ENCODE results near the gene ILK. TPM values are rescaled to one million over a fixed set of nuclear protein-coding genes. Genes with fewer than 3 reads are reported as not detected.

The ILK gene
- total RNA-seq, 1 donor from 2014 or later = 192 TPM

DNA sequence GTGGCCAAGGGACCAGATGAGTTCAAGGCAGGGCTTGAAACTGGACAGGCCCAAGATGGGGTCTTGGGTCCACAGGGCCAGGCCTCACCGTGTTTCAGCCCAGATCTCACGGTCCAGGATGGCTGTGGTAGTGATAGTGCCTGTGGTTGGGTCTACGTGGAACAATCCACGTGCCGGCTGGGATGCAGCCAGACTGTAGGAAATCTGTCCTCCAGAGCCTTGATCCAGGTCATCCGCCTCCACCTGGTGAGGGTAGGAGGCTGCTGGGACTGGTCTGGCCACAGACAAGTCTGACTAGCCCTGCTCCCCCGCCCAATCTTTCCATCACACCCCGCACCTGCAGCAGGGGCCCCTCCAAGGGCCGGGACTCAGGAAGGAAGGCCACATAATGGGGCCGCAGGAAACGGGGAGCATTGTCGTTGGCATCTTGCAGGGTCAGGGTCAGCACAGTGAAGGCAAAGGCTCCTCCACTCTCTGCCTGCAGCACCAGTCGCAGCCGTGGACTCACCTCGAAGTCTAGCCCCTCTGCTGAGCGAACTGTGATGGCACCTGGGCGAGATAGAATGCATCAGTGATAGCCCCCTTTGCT lies 22.4 kb downstream of the ILK start:
- no peaks in the 10 kb centered on the region for H3K27me3 ChIP-seq (ENCODE audit: low read depth)
- H3K4me3 ChIP-seq = no peak overlapping the region
- intact Hi-C loops (cut with micrococcal nuclease) = no loop called here
- DNase-seq = no peak
- H3K36me3 ChIP-seq = peaks cover 55% of the 10 kb centered on the region
- no peaks in the 10 kb centered on the region for H3K9me3 ChIP-seq (replicated peaks)
- no peak overlapping the region for H3K27ac ChIP-seq (replicated peaks)
- H3K4me1 ChIP-seq = peaks cover 10% of the 10 kb centered on the region
- TF ChIP-seq, protein P1, sequence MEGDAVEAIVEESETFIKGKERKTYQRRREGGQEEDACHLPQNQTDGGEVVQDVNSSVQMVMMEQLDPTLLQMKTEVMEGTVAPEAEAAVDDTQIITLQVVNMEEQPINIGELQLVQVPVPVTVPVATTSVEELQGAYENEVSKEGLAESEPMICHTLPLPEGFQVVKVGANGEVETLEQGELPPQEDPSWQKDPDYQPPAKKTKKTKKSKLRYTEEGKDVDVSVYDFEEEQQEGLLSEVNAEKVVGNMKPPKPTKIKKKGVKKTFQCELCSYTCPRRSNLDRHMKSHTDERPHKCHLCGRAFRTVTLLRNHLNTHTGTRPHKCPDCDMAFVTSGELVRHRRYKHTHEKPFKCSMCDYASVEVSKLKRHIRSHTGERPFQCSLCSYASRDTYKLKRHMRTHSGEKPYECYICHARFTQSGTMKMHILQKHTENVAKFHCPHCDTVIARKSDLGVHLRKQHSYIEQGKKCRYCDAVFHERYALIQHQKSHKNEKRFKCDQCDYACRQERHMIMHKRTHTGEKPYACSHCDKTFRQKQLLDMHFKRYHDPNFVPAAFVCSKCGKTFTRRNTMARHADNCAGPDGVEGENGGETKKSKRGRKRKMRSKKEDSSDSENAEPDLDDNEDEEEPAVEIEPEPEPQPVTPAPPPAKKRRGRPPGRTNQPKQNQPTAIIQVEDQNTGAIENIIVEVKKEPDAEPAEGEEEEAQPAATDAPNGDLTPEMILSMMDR (IDR thresholded peaks at IDR 0.05; ENCODE audit: borderline replicate concordance) = no peak

DNA sequence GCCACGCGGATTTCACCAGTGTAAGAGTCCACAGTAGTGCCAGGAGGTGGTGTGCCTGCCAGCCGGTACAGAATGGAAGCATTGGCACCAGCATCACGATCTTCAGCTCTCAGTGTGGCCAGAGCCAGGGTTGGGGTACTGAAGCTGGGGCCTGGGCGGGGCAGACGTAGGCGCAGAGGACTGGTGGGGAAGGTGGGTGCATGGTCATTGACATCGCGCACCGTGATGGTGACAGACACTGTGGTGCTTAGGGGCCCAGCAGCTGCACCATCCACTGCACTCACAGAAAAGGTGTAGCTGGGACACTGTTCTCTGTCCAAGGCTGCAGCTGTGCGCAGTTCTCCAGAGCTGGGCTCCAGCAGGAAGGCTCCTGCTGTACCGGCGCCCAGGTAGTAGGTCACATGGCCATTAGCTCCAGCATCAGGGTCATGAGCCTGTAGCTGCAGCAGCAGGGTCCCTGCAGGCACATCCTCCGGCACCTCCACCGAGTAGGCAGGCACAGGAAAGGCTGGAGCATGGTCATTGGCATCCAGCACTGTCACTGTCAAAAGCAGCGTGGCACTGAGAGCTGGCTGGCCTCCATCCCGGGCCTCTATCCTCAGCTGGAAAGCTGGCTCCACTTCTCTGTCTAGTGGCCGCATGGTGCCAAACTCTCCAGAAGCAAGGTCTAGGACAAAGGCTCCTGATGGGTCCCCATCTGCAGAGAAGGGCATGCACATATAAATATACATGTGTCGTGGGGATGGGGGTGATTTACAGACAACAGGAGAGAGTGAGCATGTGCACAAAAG lies 23.6 kb downstream of the ILK start:
- Histone ChIP-seq H3K4me1 (peaks cover 10% of the 10 kb centered on the region), H3K27ac (replicated peaks) (peak overlapping the region; percentile 8), H3K27me3 (ENCODE audit: low read depth) (no peaks in the 10 kb centered on the region), H3K4me3 (no peak overlapping the region), H3K36me3 (peaks cover 66% of the 10 kb centered on the region), H3K9me3 (replicated peaks) (no peaks in the 10 kb centered on the region)
- intact Hi-C loops (cut with micrococcal nuclease) = no loop called here
- DNase-seq = peak; percentile 60
- TF ChIP-seq, protein P1 (IDR thresholded peaks at IDR 0.05; ENCODE audit: borderline replicate concordance) = no peak

DNA sequence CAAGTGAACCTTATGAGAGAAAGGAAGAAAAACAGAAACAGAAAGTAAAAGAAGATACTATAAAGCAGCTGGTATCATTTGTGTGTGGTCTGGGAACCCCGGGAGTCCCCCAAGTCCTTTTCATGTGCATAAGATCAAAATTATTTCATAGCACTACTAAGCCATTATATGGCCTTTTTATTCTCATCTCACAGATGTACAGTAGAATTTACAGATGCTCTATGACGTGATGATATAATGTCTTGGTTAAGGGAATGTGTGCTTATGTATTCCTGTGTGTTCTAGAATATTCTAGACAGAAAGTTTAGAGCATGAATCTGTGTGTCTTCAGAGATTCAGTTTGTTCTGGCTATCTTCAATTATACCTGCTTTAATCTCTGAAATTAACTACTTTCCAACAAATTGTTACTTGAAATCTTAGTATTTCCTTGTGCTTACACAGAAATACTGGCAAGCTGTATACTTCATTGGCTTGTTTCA lies 24.2 kb downstream of the ILK start:
- Histone ChIP-seq H3K9me3 (replicated peaks) (no peaks in the 10 kb centered on the region), H3K27me3 (ENCODE audit: low read depth) (no peaks in the 10 kb centered on the region), H3K4me3 (no peak overlapping the region), H3K36me3 (peaks cover 66% of the 10 kb centered on the region), H3K27ac (replicated peaks) (no peak overlapping the region), H3K4me1 (peaks cover 15% of the 10 kb centered on the region)
- DNase-seq = no peak
- intact Hi-C loops (cut with micrococcal nuclease) = no loop called here
- TF ChIP-seq, protein P1 (IDR thresholded peaks at IDR 0.05; ENCODE audit: borderline replicate concordance) = no peak

DNA sequence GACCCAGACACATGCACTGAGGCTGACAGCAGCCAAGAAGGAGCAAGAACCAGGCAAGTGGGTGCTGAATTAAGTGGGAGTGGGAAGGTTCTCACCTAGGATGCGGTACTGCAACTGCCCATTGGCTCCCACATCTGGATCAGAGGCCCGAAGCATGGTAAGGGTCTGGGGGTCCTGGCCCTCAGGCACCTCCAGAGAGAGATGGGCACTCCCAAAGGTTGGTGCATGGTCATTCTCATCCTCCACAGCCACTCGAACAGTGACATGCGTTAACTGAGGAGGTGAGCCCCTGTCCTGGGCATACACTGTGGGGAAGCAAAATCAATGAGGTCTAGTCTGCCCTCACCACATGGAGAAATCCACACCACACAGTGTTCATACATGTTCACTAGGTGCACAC lies 25.0 kb downstream of the ILK start:
- TF ChIP-seq, protein P1 (IDR thresholded peaks at IDR 0.05; ENCODE audit: borderline replicate concordance) = no peak
- Histone ChIP-seq H3K36me3 (peaks cover 67% of the 10 kb centered on the region), H3K27ac (replicated peaks) (no peak overlapping the region), H3K9me3 (replicated peaks) (no peaks in the 10 kb centered on the region), H3K4me1 (peaks cover 22% of the 10 kb centered on the region), H3K27me3 (ENCODE audit: low read depth) (no peaks in the 10 kb centered on the region), H3K4me3 (no peak overlapping the region)
- no peak for DNase-seq
- intact Hi-C loops (cut with micrococcal nuclease) = no loop called here

DNA sequence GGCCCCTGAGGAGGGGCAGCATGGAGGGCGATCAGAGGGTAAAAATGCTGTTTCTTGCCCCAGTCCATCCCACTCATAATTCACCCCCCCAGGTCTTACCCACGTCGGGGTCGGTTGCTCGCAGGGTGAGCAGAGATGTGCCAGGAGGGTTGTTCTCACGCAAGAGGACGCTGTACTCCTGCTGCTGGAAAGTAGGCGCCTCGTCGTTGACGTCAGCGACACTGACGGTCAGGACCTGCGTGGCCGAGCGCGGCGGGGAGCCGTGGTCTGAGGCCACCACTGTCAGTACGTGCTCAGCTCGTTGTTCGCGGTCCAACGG lies 26.0 kb downstream of the ILK start:
- TF ChIP-seq, protein P1 (IDR thresholded peaks at IDR 0.05; ENCODE audit: borderline replicate concordance) = no peak
- Histone ChIP-seq H3K36me3 (peaks cover 67% of the 10 kb centered on the region), H3K9me3 (replicated peaks) (no peaks in the 10 kb centered on the region), H3K4me1 (peaks cover 32% of the 10 kb centered on the region), H3K27ac (replicated peaks) (no peak overlapping the region), H3K27me3 (ENCODE audit: low read depth) (no peaks in the 10 kb centered on the region), H3K4me3 (no peak overlapping the region)
- intact Hi-C loops (cut with micrococcal nuclease) = no loop called here
- DNase-seq = no peak
